Measurements from ENCODE around the gene DBNDD2.

Gene DBNDD2

DNA sequence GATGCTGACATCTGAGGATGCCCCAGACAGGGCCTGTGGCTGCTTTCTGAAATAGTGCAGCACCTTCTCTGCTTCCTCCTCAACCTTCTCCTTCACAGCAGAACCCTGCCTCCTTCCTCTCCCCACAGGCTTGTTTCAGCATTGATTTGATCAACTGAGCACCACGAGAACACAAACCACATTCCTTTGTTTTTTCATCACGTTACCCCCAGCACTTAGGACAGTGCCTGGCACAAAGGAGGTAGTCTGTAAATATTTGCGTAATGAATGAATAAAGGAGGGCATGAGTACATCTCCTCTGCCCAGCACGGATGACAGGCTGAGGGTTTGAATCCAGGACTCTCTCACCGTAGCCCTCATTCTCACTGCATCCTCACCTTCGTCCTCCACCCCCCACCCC is 40.2 kb downstream of the DBNDD2 start:
- no peak for DNase-seq (ENCODE audit: low read depth in 3 of 3, low spot score in 1 of 3)

GRCh38 chr20:45449528-45449927 is 41.4 kb downstream of the DBNDD2 start:
- no peak for DNase-seq (ENCODE audit: low read depth in 3 of 3, low spot score in 1 of 3)

GRCh38 chr20:45450097-45450818 is 42.2 kb downstream of the DBNDD2 start:
- no peak for DNase-seq (ENCODE audit: low read depth in 3 of 3, low spot score in 1 of 3)

- no peak for DNase-seq (ENCODE audit: low read depth in 3 of 3, low spot score in 1 of 3)
Observed at GRCh38 chr20:45452238-45452637, 44.1 kb downstream of the DBNDD2 start.

DNA sequence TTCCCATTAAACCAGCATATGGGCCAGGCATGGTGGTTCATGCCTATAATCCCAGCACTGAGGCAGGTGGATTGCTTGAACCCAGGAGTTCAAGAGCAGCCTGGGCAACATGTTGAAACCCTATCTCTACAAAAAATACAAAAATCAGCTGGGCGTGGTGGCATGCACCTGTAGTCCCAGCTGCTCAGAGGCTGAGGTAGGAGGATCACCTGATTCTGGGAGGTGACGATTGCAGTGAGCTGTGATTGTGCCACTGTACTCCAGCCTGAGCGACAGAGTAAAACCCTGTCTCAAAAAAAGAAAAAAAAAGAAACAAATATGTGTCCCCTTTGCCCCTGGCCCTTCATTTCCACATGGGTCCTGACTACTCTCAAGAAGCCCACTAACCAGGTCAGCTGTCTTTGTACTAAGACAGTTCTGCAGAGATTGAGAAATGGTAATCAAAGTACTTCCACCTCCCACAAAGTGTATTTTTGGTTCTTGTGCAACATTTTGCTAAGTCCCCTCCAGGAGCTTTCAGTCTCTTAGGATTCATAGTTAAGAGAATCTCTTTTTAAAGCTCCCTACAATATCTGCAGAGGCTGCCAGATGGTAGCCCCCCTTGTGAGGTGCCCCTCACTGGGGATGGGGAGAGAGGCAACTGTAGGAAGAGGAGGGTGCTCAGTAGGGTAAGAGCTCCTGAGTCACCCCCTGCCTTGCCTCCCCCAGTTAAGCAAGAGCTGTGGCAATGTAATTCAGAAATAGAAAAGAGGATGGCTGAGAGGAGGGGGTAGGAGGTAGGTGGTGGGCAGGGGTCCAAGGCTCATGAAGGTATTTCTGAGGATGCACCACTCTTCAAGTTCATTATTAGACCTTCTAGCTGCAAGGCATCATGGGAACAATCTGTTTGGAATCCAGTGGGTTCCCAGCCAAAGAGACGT is 44.9 kb downstream of the DBNDD2 start:
- no peak for DNase-seq (ENCODE audit: low read depth in 3 of 3, low spot score in 1 of 3)

GRCh38 chr20:45456632-45457031 is 48.5 kb downstream of the DBNDD2 start:
- no peak for DNase-seq (ENCODE audit: low read depth in 3 of 3, low spot score in 1 of 3)

GRCh38 chr20:45459606-45460005 is 51.5 kb downstream of the DBNDD2 start:
- DNase-seq (ENCODE audit: low read depth in 3 of 3, low spot score in 1 of 3), result no peak

All from stimulated activated CD4-positive, alpha-beta T cell treated with anti-CD3 and anti-CD28 coated beads, TNF-alpha, amount 100 ng/mL, for 1 hour (primary cell).